Measurements from ENCODE around the gene MAP3K14.

GRCh38 chr17:45218895-45219661 lies 97.7 kb downstream of the MAP3K14 start:
- TF ChIP-seq POLR2A (IDR thresholded peaks at IDR 0.05; ENCODE audit: low read depth, low read length): no peak
- no peak for TF ChIP-seq POLR2AphosphoS5 (IDR thresholded peaks at IDR 0.05; ENCODE audit: low read depth, low read length)
- TF ChIP-seq TAF1 (IDR thresholded peaks at IDR 0.05; ENCODE audit: borderline replicate concordance, low read depth, low read length): no peak

Measured in GM12892 (cell line).